ENCODE results near the gene CDH11.

GRCh38 chr16:65104471-65104870, 17.4 kb downstream of the CDH11 start:
- TF ChIP-seq, protein P1, sequence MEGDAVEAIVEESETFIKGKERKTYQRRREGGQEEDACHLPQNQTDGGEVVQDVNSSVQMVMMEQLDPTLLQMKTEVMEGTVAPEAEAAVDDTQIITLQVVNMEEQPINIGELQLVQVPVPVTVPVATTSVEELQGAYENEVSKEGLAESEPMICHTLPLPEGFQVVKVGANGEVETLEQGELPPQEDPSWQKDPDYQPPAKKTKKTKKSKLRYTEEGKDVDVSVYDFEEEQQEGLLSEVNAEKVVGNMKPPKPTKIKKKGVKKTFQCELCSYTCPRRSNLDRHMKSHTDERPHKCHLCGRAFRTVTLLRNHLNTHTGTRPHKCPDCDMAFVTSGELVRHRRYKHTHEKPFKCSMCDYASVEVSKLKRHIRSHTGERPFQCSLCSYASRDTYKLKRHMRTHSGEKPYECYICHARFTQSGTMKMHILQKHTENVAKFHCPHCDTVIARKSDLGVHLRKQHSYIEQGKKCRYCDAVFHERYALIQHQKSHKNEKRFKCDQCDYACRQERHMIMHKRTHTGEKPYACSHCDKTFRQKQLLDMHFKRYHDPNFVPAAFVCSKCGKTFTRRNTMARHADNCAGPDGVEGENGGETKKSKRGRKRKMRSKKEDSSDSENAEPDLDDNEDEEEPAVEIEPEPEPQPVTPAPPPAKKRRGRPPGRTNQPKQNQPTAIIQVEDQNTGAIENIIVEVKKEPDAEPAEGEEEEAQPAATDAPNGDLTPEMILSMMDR (IDR thresholded peaks at IDR 0.05) = no peak
- no peak for TF ChIP-seq POLR2A (IDR thresholded peaks at IDR 0.05)
